Measurements from ENCODE around the gene TSPAN7.

TSPAN7 gene

DNA sequence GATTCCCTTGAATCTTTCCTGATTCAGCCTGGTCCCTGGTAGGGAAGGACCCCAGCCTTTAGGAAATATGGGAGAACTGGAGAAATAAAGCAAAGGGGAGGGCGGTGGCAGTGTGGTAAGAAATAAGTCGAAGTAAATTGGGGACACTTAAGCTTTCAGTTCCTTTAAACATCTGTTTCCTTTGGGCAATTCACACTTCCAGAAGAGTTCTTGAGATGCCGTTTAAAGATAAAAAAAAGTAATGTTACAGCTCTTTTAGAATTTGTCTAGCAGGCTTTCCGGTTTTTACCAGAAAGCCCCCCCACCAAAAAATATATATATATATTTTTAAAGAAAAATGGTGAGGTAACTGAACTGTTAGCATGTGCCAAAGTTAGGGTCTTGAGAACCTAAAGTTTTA is 46.6 kb downstream of the TSPAN7 start:
- no peak for DNase-seq (ENCODE audit: low spot score)
- H3K4me3 ChIP-seq, result no peak overlapping the region
- H3K27ac ChIP-seq, result no peak overlapping the region
- TF ChIP-seq, protein P1, sequence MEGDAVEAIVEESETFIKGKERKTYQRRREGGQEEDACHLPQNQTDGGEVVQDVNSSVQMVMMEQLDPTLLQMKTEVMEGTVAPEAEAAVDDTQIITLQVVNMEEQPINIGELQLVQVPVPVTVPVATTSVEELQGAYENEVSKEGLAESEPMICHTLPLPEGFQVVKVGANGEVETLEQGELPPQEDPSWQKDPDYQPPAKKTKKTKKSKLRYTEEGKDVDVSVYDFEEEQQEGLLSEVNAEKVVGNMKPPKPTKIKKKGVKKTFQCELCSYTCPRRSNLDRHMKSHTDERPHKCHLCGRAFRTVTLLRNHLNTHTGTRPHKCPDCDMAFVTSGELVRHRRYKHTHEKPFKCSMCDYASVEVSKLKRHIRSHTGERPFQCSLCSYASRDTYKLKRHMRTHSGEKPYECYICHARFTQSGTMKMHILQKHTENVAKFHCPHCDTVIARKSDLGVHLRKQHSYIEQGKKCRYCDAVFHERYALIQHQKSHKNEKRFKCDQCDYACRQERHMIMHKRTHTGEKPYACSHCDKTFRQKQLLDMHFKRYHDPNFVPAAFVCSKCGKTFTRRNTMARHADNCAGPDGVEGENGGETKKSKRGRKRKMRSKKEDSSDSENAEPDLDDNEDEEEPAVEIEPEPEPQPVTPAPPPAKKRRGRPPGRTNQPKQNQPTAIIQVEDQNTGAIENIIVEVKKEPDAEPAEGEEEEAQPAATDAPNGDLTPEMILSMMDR (IDR thresholded peaks at IDR 0.05), result no peak

DNA sequence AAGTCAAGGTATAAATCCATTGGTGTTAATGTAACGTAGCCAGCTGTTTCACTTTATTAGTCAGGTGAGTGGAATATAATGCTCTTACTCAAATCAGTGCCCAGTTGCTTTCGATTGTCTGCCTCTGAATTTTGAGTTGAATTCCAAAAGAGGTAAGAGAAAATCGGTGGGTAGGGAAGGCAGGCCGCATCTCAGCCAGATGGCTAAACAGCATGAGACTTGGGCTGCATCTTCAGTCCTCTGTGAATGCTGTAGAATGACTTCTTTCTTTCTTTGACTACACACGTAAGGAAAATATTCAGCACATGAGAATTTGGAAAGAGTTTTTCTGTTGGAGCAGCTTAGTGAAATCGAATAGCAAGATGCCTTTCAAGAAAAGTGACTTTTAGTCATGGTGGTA is 49.5 kb downstream of the TSPAN7 start:
- H3K27ac ChIP-seq, result no peak overlapping the region
- TF ChIP-seq, protein P1 (IDR thresholded peaks at IDR 0.05), result no peak
- no peak for DNase-seq (ENCODE audit: low spot score)

DNA sequence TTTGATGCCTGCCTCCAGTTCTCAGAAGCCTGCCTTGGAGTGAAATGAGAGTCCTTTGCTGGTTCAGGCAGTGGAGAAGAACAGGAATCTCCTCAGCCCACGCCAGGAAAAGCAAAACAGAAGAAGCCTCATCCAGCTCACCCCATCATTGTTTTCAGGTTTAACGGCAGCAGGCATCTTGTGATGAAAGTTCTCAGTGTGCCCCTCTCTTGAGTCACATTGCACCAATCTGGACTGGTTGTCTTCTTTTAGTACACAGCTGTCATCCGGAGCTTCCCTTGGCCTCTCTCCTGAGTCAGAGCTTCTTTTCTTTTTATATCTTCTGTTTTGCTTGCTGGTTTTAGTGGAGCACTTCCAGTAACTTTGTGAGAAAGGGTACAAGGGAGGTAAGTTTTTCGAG is 50.9 kb downstream of the TSPAN7 start:
- TF ChIP-seq, protein P1 (IDR thresholded peaks at IDR 0.05), result no peak
- no peak for DNase-seq (ENCODE audit: low spot score)
- Histone ChIP-seq H3K27ac (no peak overlapping the region), H3K4me3 (no peak overlapping the region)

More for the DNA sequence above, 49.5 kb downstream of the TSPAN7 start:
- H3K4me3 ChIP-seq, result no peak overlapping the region

DNA sequence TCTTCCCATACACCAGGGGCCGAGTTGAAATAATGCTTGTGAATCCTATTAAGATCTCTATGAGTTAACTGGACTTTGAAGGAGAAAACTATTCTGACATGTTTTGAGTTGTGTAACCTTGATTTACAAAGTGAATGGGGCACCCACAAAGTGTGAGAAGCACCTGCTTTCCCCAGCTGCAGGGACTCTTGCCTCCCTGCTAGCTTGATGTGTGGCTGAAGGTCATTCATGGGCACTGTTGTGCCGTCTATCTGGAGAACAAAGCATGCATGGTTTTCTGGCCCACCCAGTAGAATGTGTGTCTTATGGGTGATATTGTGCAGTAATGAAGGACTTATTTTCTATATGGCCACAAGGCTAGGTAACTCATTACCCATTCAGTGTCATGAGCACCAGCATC is 53.1 kb downstream of the TSPAN7 start:
- TF ChIP-seq, protein P1 (IDR thresholded peaks at IDR 0.05), result no peak
- Histone ChIP-seq H3K4me3 (no peak overlapping the region), H3K27ac (no peak overlapping the region)
- no peak for DNase-seq (ENCODE audit: low spot score)

DNA sequence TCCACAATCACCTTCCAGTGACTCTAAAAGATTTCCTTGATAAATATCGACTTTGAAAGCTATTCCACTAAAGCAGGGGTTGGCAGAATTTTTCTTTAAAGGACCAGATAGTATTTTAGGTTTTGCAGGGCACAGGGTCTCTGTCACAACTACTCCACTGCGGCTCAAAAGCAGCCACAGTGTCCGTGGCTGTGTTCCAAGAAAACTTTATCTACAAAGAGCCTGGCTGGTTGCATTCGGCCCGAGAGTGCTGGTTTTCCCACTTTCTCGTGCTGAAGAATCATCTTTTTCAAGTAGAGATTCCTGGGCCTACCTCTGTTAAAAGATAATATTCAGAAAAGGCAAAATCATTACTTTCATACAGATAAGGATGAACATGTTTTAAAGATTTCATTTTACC is 55.6 kb downstream of the TSPAN7 start:
- H3K27ac ChIP-seq, result no peak overlapping the region
- DNase-seq (ENCODE audit: low spot score), result no peak
- TF ChIP-seq, protein P1 (IDR thresholded peaks at IDR 0.05), result no peak
- H3K4me3 ChIP-seq, result no peak overlapping the region

DNA sequence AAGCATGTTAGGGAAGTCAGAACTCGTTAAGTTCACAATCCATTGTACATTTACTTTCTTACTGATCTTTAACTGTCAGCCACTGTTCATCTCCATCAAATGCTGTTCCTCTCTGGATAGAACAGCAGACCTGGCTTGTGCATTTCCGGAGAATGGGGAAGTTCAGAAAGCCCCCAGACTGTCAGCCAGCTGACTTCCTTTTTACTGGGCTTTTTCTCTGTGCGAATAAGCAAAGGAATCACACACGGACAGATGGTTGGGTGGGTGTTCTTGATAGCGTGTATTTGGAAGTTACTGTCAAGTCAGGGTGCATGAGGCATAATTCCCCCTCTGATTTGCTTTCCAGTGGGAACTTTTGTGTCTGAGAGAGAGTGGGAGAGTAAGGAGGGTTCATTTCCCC is 56.8 kb downstream of the TSPAN7 start:
- H3K4me3 ChIP-seq, result no peak overlapping the region
- DNase-seq (ENCODE audit: low spot score), result no peak
- no peak overlapping the region for H3K27ac ChIP-seq

DNA sequence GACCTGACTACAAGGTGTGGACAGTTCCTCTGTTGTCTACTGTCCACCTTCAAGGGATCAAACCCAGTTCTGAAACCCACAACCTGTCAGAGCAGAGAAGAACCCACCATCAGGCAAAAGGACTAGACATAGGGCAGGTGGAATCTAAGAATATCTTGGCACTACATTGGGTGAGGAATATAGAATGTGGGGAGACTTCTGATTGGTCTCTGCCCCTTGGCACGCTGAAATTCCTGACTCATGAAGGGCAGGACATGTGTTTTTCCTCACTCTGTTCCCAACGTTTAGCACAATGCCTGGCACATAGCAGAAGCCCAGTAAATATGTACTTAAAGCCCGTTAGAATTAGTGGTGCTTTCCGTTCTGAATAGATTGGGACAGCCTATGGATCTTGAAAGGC is 59.3 kb downstream of the TSPAN7 start:
- Histone ChIP-seq H3K4me3 (no peak overlapping the region), H3K27ac (no peak overlapping the region)
- TF ChIP-seq, protein P1 (IDR thresholded peaks at IDR 0.05), result no peak
- no peak for DNase-seq (ENCODE audit: low spot score)

More for the DNA sequence above, 56.8 kb downstream of the TSPAN7 start:
- TF ChIP-seq, protein P1 (IDR thresholded peaks at IDR 0.05), result no peak

All from coronary artery (tissue), 2 donors.